ENCODE results near the gene OXNAD1. TPM values are rescaled to one million over a fixed set of nuclear protein-coding genes. Genes with fewer than 3 reads are reported as not detected.

Gene OXNAD1
- total and polyA plus RNA-seq, 9 donors, result 7.1 to 13.9 (median 8.2) TPM

- peaks cover 13% of the 10 kb centered on the region for H3K4me1 ChIP-seq (ENCODE audit: control insufficient read depth, insufficient read depth, low read length)
- 80% methylated on average over 1 of the region's 3 CpGs for WGBS (ENCODE audit: insufficient coverage)
- H3K27me3 ChIP-seq (ENCODE audit: control insufficient read depth, insufficient read depth, low read length), result no peaks in the 10 kb centered on the region
- H3K9me3 ChIP-seq (replicated peaks; ENCODE audit: control insufficient read depth, low read depth, low read length), result no peaks in the 10 kb centered on the region
- DNase-seq, result no peak
- peaks cover 15% of the 10 kb centered on the region for H3K36me3 ChIP-seq (ENCODE audit: control insufficient read depth, insufficient read depth, low read length)
- no peak overlapping the region for H3K4me3 ChIP-seq (ENCODE audit: low read length)
- no peak overlapping the region for H3K27ac ChIP-seq (ENCODE audit: low read length)
Observed at GRCh38 chr3:16266714-16267113, 1.7 kb downstream of the OXNAD1 start.

GRCh38 chr3:16270855-16271254 is 5.8 kb downstream of the OXNAD1 start:
- no peak for DNase-seq
- Histone ChIP-seq H3K36me3 (ENCODE audit: control insufficient read depth, insufficient read depth, low read length) (peaks cover 16% of the 10 kb centered on the region), H3K4me1 (ENCODE audit: control insufficient read depth, insufficient read depth, low read length) (peaks cover 9% of the 10 kb centered on the region), H3K9me3 (replicated peaks; ENCODE audit: control insufficient read depth, low read depth, low read length) (no peaks in the 10 kb centered on the region), H3K27me3 (ENCODE audit: control insufficient read depth, insufficient read depth, low read length) (no peaks in the 10 kb centered on the region), H3K4me3 (ENCODE audit: low read length) (no peak overlapping the region), H3K27ac (ENCODE audit: low read length) (no peak overlapping the region)
- WGBS (ENCODE audit: insufficient coverage), result 92% methylated on average over 9 of the region's 10 CpGs

GRCh38 chr3:16272588-16272987 is 7.6 kb downstream of the OXNAD1 start:
- Histone ChIP-seq H3K36me3 (ENCODE audit: control insufficient read depth, insufficient read depth, low read length) (peaks cover 21% of the 10 kb centered on the region), H3K4me1 (ENCODE audit: control insufficient read depth, insufficient read depth, low read length) (no peaks in the 10 kb centered on the region), H3K27ac (ENCODE audit: low read length) (no peak overlapping the region), H3K9me3 (replicated peaks; ENCODE audit: control insufficient read depth, low read depth, low read length) (no peaks in the 10 kb centered on the region), H3K27me3 (ENCODE audit: control insufficient read depth, insufficient read depth, low read length) (no peaks in the 10 kb centered on the region), H3K4me3 (ENCODE audit: low read length) (no peak overlapping the region)
- DNase-seq, result no peak
- no CpG with 5 or more reads among the region's 1 CpG for WGBS (ENCODE audit: insufficient coverage)

- Histone ChIP-seq H3K27me3 (ENCODE audit: control insufficient read depth, insufficient read depth, low read length) (no peaks in the 10 kb centered on the region), H3K9me3 (replicated peaks; ENCODE audit: control insufficient read depth, low read depth, low read length) (no peaks in the 10 kb centered on the region), H3K4me3 (ENCODE audit: low read length) (no peak overlapping the region), H3K36me3 (ENCODE audit: control insufficient read depth, insufficient read depth, low read length) (peaks cover 21% of the 10 kb centered on the region), H3K4me1 (ENCODE audit: control insufficient read depth, insufficient read depth, low read length) (no peaks in the 10 kb centered on the region), H3K27ac (ENCODE audit: low read length) (no peak overlapping the region)
- no CpG with 5 or more reads among the region's 2 CpGs for WGBS (ENCODE audit: insufficient coverage)
- DNase-seq, result no peak
Observed at GRCh38 chr3:16273867-16274266, 8.9 kb downstream of the OXNAD1 start.

GRCh38 chr3:16277471-16277870 is 12.5 kb downstream of the OXNAD1 start:
- Histone ChIP-seq H3K27ac (ENCODE audit: low read length) (no peak overlapping the region), H3K4me1 (ENCODE audit: control insufficient read depth, insufficient read depth, low read length) (peaks cover 2% of the 10 kb centered on the region), H3K9me3 (replicated peaks; ENCODE audit: control insufficient read depth, low read depth, low read length) (no peaks in the 10 kb centered on the region), H3K36me3 (ENCODE audit: control insufficient read depth, insufficient read depth, low read length) (peaks cover 8% of the 10 kb centered on the region), H3K4me3 (ENCODE audit: low read length) (no peak overlapping the region), H3K27me3 (ENCODE audit: control insufficient read depth, insufficient read depth, low read length) (no peaks in the 10 kb centered on the region)
- DNase-seq, result no peak
- 90% methylated on average over 2 of the region's 3 CpGs for whole genome bisulfite sequencing (ENCODE audit: insufficient coverage)

GRCh38 chr3:16279010-16279801 is 14.2 kb downstream of the OXNAD1 start:
- WGBS (ENCODE audit: insufficient coverage), result 43% methylated on average over 3 of the region's 3 CpGs
- Histone ChIP-seq H3K36me3 (ENCODE audit: control insufficient read depth, insufficient read depth, low read length) (peaks cover 13% of the 10 kb centered on the region), H3K27ac (ENCODE audit: low read length) (no peak overlapping the region), H3K4me1 (ENCODE audit: control insufficient read depth, insufficient read depth, low read length) (peaks cover 2% of the 10 kb centered on the region), H3K9me3 (replicated peaks; ENCODE audit: control insufficient read depth, low read depth, low read length) (no peaks in the 10 kb centered on the region), H3K27me3 (ENCODE audit: control insufficient read depth, insufficient read depth, low read length) (no peaks in the 10 kb centered on the region), H3K4me3 (ENCODE audit: low read length) (no peak overlapping the region)
- peak; percentile 57 for DNase-seq

GRCh38 chr3:16280671-16281070 is 15.7 kb downstream of the OXNAD1 start:
- peak; percentile 74 for DNase-seq
- H3K4me1 ChIP-seq (ENCODE audit: control insufficient read depth, insufficient read depth, low read length), result peaks cover 2% of the 10 kb centered on the region
- WGBS (ENCODE audit: insufficient coverage), result no CpG with 5 or more reads among the region's 2 CpGs
- H3K36me3 ChIP-seq (ENCODE audit: control insufficient read depth, insufficient read depth, low read length), result peaks cover 9% of the 10 kb centered on the region
- H3K27me3 ChIP-seq (ENCODE audit: control insufficient read depth, insufficient read depth, low read length), result no peaks in the 10 kb centered on the region
- no peak overlapping the region for H3K4me3 ChIP-seq (ENCODE audit: low read length)
- H3K9me3 ChIP-seq (replicated peaks; ENCODE audit: control insufficient read depth, low read depth, low read length), result no peaks in the 10 kb centered on the region
- no peak overlapping the region for H3K27ac ChIP-seq (ENCODE audit: low read length)

- no peak overlapping the region for H3K27ac ChIP-seq (ENCODE audit: low read length)
- no peak for DNase-seq
- H3K36me3 ChIP-seq (ENCODE audit: control insufficient read depth, insufficient read depth, low read length), result peaks cover 22% of the 10 kb centered on the region
- no peaks in the 10 kb centered on the region for H3K9me3 ChIP-seq (replicated peaks; ENCODE audit: control insufficient read depth, low read depth, low read length)
- no peak overlapping the region for H3K4me3 ChIP-seq (ENCODE audit: low read length)
- WGBS (ENCODE audit: insufficient coverage), result 89% methylated on average over 1 of the region's 1 CpG
- no peaks in the 10 kb centered on the region for H3K4me1 ChIP-seq (ENCODE audit: control insufficient read depth, insufficient read depth, low read length)
- H3K27me3 ChIP-seq (ENCODE audit: control insufficient read depth, insufficient read depth, low read length), result no peaks in the 10 kb centered on the region
Observed at GRCh38 chr3:16284633-16285032, 19.6 kb downstream of the OXNAD1 start.

GRCh38 chr3:16286161-16286560 is 21.1 kb downstream of the OXNAD1 start:
- Histone ChIP-seq H3K36me3 (ENCODE audit: control insufficient read depth, insufficient read depth, low read length) (peaks cover 26% of the 10 kb centered on the region), H3K4me3 (ENCODE audit: low read length) (no peak overlapping the region), H3K27ac (ENCODE audit: low read length) (no peak overlapping the region)

GRCh38 chr3:16286751-16287543 is 21.9 kb downstream of the OXNAD1 start:
- Histone ChIP-seq H3K36me3 (ENCODE audit: control insufficient read depth, insufficient read depth, low read length) (peaks cover 26% of the 10 kb centered on the region), H3K27ac (ENCODE audit: low read length) (peak overlapping the region; percentile 17), H3K9me3 (replicated peaks; ENCODE audit: control insufficient read depth, low read depth, low read length) (no peaks in the 10 kb centered on the region), H3K4me1 (ENCODE audit: control insufficient read depth, insufficient read depth, low read length) (no peaks in the 10 kb centered on the region), H3K27me3 (ENCODE audit: control insufficient read depth, insufficient read depth, low read length) (no peaks in the 10 kb centered on the region), H3K4me3 (ENCODE audit: low read length) (no peak overlapping the region)
- DNase-seq, result peak; percentile 37
- WGBS (ENCODE audit: insufficient coverage), result no CpG with 5 or more reads among the region's 6 CpGs

More at GRCh38 chr3:16286161-16286560, 21.1 kb downstream of the OXNAD1 start:
- WGBS (ENCODE audit: insufficient coverage), result 100% methylated on average over 1 of the region's 3 CpGs
- Histone ChIP-seq H3K9me3 (replicated peaks; ENCODE audit: control insufficient read depth, low read depth, low read length) (no peaks in the 10 kb centered on the region), H3K4me1 (ENCODE audit: control insufficient read depth, insufficient read depth, low read length) (no peaks in the 10 kb centered on the region), H3K27me3 (ENCODE audit: control insufficient read depth, insufficient read depth, low read length) (no peaks in the 10 kb centered on the region)
- DNase-seq, result no peak
